HG03520 (cell line): ENCODE results near the gene MORC4.

Experiments used
- ATAC-seq: cut with Tn5 transposase; IDR thresholded peaks from one replicate; pipeline ENCODE4 v1.9.1; 2021; ENCODE audit warnings: mild to moderate bottlenecking, moderate library complexity; ENCODE audit not compliant: unreplicated experiment

Gene MORC4

DNA sequence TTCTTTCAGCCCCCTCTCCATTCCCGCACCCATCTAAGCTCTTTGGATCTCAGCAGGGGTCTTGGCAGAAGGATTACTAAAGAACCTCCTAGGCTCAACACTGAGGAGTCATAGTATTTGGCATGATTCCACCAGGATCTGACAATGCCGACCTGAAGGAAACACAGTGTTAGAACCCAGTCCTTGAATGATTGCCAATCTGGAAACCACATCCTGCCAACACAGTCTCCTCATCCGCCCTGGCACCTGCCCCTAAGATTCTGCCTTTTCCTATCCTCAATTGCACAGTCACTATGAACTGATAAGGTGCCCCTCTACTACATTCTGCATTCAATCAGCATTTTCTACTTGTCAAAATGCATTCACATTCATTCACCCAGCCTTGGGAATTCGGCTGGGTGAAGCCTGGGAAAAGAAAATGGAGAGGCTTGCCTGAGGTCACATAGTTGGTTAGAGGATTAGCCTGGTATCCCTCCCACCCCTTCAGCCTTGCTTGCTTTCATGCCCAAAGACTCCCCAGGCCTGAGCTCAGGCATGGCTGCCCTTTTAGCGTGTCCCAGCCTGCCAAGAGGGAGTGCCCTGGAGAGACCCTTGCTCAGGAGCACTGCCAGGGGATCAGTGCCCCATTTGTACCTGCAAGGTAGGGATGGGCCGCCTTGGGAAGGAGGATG is 82.0 kb downstream of the MORC4 start:
- no peak for ATAC-seq

GRCh38 chrX:106912864-106913263 is 87.1 kb downstream of the MORC4 start:
- ATAC-seq = no peak

DNA sequence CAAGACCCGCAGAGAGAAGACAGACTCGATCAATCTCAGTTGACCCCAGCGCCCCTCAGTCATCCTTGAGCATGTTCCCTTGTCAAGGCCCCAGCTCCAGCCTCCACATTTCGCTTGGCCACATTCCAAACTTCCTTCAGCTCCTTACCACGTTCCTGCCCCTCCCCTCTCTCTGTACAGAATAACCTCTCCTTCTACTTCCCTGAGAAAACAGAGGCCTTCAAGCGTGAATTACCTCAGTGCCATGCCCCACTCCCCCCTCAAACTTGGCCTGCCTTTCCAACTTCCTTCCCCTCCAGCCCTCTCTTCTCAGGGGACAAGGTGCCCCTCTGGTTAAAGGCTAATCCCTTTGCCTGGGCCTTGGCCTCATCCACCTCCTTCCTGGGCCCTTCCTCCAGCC is 93.7 kb downstream of the MORC4 start:
- ATAC-seq = no peak

- ATAC-seq = no peak
Measured at GRCh38 chrX:106905064-106905708, 94.8 kb downstream of the MORC4 start.

DNA sequence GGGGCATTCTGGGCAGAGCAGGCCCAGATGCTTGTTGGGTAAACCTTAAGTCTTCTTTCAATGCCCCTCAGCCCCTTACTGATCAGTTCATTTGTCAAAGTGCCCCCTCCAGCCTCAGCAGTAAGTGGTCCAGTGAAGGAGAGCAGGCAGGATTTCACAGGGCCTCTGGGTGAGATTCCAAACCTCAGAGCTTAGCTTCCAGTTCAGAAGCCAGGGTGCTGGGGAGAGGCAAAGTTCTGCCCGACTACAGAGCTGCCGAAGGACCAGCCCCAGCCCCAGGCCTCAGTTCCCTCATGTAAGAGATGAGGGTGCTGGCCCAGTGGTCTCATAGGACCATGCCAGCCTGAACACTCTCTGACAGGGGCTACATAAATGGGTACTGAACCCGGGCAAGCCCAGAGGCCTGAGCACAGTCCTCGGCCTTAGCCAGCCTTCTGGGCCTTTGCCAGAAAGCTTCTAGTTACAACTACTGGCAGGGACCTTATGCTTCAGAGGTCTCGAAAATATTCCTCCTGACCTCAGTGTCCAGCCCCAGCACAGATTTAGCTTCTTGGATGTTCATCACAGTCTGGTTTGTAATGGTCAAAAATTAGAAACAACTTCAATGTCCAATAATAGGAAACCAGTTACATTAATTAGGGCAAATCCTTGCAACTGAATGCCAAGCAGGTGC is 96.0 kb downstream of the MORC4 start:
- no peak for ATAC-seq

GRCh38 chrX:106903291-106903824 is 96.7 kb downstream of the MORC4 start, which contains the start of gene RIPPLY1:
Gene RIPPLY1, minus strand, starts transcription at chrX:106903341. Its CDS starts 54 bp downstream, at chrX:106903287.
- no peak for ATAC-seq

DNA sequence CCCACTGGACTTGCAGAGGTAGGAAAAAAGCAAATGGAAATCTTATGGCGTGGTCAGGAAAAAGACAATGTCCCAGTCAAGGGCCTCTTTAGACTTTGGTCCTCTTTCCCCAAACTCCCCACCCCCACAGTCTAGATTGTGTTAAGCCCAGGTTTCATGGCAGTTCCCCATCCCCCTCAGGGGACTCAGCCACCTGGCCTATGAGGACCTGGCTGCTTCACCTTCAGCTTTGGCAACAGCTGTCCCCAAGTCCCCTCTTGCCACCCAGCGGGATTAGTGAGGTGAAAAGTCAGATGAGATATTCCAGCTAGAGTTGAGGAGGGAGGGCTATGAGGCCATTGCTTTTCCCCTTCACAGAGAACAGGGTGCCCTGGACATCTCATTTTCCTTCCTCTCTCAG is 97.3 kb downstream of the MORC4 start:
- no peak for ATAC-seq

- ATAC-seq = no peak
Measured at GRCh38 chrX:106901781-106902219, 98.2 kb downstream of the MORC4 start.

DNA sequence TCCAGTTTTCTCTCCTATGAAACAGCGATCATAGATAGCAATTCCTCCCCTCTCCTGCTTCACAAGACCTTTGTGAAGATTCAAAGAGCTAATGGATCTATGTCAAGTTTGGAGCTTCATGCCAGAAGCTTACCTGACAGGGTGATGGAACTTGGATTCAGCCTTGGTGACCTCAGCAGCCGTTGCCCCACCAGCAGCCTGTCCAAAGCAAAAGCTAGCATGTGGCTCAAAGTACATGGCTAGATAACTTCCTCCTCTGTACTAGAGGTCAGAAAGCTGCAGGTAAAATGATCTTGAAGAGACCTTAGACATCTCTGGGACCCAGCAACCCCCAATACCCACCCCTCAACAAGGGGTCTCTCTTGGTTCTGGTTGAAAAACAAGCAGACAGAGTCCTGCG is 98.7 kb downstream of the MORC4 start:
- no peak for ATAC-seq

DNA sequence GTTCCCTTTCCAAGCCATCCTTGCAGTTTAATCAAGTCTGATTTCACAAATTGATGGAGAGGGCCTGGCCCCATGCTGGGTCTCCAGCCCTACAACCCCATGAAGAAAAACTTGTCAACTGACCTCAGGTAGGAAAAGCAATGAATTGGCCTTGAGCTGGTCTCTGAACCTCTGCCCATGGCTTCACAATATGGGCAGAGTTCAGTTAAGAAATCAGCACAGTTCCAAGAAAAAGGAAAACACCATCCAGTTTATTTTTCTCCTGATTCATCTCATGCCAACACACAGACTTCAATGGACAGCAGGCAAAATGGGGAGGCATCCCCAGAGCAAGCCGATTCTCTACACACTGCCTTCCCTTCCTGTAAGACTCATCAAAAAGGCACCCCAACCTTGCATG is 100.2 kb downstream of the MORC4 start:
- ATAC-seq = no peak

DNA sequence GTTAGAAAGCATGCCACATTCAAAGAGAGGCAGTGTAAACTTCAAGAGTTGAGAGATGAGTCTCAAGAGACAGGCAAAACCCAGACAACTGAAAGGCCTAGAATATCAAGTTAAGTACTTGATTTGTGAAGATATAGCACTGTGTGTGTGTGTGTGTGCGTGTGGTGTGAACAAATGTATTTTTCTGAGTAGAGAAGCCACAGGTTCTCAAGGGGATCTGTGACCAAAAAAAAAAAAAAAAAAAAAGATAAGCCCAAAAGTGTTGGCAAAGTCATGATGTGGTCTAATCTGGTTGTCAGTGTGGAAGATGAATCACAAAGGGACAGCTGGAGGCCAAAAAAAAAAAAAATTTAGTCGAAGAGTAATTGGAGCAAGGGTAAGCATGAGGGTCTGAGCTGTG is 100.7 kb downstream of the MORC4 start:
- no peak for ATAC-seq

DNA sequence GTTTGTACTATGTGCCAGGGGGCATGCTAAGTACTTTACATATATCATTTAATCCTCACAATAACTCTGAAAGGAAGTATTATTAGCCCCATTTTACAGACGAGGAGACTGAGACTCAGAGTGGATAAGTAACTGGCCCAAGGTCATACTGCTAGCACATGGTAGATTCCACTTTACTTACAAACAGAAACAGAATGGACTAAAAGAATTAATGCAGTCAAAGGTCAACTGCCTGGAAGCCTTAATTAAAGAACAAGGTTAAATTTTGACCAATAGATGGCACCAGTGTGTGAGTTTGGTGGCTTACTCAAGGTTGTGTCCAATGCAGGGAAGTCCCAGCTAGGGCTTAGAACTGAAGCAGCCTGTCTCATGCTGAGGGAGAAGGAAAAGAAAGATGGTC is 101.5 kb downstream of the MORC4 start:
- ATAC-seq = peak; percentile 73

- ATAC-seq = no peak
Measured at GRCh38 chrX:106897259-106897658, 102.8 kb downstream of the MORC4 start.

GRCh38 chrX:106894978-106895452 is 105.0 kb downstream of the MORC4 start:
- ATAC-seq = no peak

- ATAC-seq = peak; percentile 75
Measured at GRCh38 chrX:106894392-106894909, 105.6 kb downstream of the MORC4 start.

DNA sequence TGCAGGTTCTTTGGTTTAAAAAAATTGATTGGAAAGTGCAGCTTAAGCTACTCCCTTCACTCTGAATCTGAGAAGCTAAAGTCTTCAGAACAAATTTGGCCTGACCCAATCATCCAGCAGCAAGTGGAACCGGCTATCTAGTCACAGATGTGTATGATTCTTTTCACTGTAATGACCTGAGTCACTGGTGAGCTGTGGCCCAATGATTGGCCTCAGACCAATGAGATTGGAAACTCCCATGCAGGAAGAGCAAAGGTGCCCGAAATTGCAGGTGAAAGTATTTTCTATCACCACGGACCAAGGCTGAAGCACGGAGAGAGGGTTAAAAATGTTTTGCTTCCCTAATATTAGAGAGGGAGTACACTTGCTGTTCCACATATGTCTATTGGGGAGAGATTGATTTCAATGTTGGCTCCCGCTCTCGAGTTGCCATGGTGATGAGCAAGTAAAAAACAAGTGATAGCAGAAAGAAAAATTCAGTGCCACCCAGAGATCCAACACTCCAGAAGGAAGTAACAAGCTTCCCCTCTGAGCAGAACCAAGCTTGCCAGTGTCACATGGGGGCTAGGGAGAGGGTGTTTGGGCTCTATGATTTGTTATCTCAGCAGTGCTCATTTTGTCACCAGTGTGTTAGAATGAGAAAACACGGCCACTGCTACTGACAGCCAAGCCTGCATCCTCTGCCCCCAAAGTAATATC is 108.1 kb downstream of the MORC4 start:
- ATAC-seq = no peak
